Left lobe of liver (tissue), 2 donors: ENCODE results near the gene AADAC. TPM values are rescaled to one million over a fixed set of nuclear protein-coding genes. Genes with fewer than 3 reads are reported as not detected.
A peak's percentile ranks its signal among the peaks of the same experiment; 100 is the strongest.
"Not testable (repeated sequence)": the region's sequence is repeated elsewhere in the genome, so short reads cannot be mapped to it uniquely, and the experiment has no call there.

ENCODE experiments used
- ATAC-seq: fragments of 200-7000 bp; cut with Tn5 transposase; one replicate; pipeline ENCODE4 v1.9.1; 2020; ENCODE audit warnings: mild to moderate bottlenecking, moderate library complexity
- DNase-seq: peaks from one replicate; pipeline ENCODE4 v3.0.0-alpha.2; 2020; ENCODE audit warnings: low spot score
- total RNA-seq: library from RNA; stranded (reverse); gene quantifications from one replicate; pipeline ENCODE4 v1.2.1, GENCODE V29; 2021
- donor health status: DM: no; HTN: no; CAD: no; lungs with moderate emphysema.
- donor health status: DM: no; HTN: yes; CAD: no.

Gene AADAC
- total RNA-seq, 1 donor from 2014 or later = 184 TPM

DNA sequence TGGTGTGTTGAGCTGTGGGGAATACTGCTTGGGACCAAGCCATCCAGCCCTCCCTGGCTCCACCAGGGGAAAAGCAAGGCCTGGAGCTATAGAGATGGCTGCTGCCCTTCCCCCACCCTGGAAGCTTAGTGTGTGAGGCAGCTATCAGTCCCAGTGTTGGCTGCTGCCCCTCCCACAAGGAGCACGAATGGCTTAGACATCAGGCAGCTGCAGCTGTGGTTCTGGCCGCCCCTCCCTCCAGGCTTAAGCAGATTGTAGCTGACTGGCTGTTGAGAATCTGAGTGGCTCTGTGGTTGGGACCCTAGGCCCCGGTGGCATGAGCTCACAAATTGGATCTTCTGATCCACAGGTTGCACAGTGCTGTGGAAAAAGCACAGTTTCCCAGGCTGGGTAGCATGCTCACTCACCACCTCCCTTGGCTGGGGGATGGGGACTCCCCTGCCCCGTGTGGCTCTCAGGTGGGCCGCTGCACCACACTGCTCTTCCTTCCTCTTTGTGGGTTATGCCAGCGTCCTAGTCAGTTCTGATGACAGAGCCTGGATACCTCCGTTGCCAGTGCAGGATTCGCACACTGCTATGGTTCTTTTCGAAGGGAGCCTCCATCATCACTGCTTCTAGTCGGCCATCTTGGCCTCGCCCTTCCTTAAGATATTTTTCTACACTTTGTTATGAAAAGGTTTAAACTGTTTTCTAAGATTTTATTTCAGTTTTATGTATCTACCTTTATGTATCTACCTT, 38.3 kb downstream of the AADAC start:
- no peak for DNase-seq
- no peak for ATAC-seq

- no peak for DNase-seq
- ATAC-seq = no peak
These were observed 42.2 kb downstream of the AADAC start for GRCh38 chr3:151856118-151856517.

DNA sequence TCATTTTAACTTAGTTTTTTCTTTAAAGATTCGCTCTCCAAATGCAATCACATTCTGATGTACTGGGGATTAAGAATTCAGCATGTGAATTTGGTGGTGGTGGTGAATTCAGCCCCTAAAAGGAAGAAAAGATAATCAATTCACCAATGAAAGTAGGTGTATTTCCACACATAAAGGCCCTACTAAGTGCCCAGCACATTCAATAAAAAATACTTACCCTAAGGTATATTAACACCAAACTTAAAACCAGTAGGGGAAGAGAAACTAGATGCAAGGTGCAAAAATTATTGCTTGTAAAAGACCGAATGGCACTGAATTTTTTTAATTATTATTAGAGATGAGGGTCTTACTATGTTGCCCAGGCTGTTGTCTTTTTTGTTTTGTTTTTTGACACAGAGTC, 42.7 kb downstream of the AADAC start:
- DNase-seq = no peak
- no peak for ATAC-seq

- peak; percentile 73 for ATAC-seq
- no peak for DNase-seq
These were observed 45.3 kb downstream of the AADAC start for GRCh38 chr3:151859233-151859673.

GRCh38 chr3:151859905-151860304, 46.0 kb downstream of the AADAC start:
- ATAC-seq = peak; percentile 88
- DNase-seq = no peak

DNA sequence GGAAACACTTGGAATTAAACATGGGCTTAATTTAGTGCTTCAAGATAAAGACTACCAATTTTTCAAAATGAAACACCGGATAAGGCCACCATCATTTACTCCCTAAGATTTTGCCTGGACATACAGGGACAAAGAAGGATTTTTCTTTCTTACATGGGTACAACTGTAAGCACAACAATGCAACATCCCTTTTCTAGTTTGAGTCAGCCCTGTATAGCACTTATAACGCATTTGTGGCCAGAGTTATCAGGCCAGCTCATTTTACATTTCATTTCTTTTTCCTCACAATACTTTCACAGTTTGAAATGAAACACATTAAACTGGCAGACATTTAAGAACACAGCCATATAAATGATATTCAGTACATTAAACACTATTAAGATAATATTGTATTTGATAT, 49.7 kb downstream of the AADAC start:
- no peak for ATAC-seq
- no peak for DNase-seq

- no peak for ATAC-seq
- no peak for DNase-seq
These were observed 50.6 kb downstream of the AADAC start for GRCh38 chr3:151864423-151865101.

DNA sequence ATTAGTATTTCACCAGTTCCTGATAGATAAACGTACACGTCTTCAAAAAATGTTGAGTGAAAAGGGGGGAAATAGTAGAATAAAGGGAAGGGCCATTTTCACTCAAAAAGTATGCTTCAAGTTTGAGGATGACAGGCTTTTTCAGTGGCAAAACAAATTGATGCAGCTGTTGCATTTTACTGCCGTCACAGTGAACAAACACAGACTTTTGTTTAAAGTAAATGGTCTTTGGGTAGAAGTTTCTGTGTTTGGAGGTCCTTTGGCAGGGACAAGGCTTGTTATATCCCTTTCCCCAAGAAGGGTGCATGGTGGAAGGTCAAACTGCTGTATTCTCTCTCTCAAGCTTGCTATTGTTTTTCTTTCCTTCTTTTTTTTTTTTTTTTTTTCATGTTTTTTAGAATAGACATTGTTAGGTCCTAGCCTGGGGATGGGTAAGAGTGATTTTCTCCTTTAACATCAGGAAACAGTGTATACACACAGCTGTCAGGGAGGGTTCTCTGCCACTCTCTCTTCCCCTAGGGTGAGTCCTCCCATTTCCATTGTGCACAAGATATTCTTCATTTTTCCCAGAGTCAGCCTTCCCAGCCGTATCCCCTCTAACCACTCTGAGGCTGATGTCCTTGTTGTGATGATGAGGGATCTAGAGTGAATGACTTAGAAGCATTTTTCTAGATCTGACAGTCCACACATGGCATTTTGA, 52.9 kb downstream of the AADAC start:
- ATAC-seq = no peak
- no peak for DNase-seq

- ATAC-seq (no peak), DNase-seq (no peak)
These were observed 53.8 kb downstream of the AADAC start for GRCh38 chr3:151867666-151868065.

DNA sequence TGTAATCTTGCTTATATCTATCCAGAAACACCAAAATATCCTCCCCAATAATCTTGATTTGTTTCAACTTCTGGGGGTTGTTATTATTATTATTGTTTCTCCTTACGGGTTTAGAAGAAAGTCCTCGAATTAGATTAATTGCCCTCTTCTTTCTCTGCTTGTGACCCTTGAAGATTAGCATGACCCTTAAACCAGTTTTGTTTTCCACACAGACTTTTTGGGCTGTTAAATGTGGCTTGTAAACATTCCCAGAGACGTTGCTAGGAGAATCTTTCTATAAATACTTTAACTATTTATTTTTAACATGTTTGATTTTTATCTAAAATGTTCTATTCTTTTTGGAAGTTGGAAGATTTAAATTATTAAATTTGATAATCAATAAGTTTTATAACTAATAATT, 55.3 kb downstream of the AADAC start:
- no peak for ATAC-seq
- no peak for DNase-seq

- peak; percentile 61 for ATAC-seq
- DNase-seq = no peak
These were observed 57.9 kb downstream of the AADAC start for GRCh38 chr3:151871639-151872468.

GRCh38 chr3:151873398-151873797, 59.5 kb downstream of the AADAC start, which contains the start of gene SUCNR1:
TSS of gene SUCNR1 (plus strand) at chr3:151873643. CDS start at chr3:151879893, 6,250 bp downstream.
- DNase-seq (no peak), ATAC-seq (peak; percentile 33)

GRCh38 chr3:151874079-151874478, 60.2 kb downstream of the AADAC start:
- ATAC-seq, DNase-seq: not testable (repeated sequence)

DNA sequence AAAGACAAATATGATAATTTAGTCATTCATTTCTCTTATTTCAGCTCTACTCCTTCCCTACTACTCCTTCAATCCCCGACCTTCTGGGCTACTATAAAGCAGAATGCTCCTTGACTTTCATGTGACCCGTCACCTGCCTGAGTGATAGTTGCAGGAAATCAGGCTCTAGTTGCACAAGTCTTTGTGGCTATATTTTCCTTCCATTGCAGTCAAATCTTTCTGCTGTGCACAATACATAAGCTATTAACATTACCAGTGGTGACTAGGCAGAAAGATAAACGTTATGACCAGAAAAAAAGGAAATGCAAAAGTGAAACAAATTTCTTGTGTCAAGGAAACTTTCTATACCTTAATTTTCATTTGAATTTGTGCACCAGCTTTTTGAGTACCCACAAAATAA, 61.8 kb downstream of the AADAC start:
- ATAC-seq = peak; percentile 44
- no peak for DNase-seq

DNA sequence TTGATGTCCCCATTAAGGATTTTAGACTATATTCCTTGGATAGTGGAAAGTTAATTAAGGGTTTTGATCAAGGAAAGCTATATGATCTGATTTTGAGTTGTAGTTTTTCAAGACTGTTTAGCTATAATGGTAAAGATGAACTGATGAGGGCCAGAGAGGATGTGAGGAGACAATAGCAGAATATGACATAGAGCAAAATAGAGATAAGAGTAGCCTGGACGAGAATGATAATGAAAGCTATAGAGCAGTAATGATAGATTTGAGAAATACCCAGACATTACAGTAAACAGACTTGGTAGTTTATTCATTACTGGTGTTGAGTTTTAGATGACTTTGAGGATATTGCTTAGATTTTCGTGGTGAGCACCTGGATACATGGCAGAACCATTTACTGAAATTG, 63.4 kb downstream of the AADAC start:
- ATAC-seq = no peak

More for the DNA sequence above, 63.4 kb downstream of the AADAC start:
- DNase-seq = no peak

Other genes with a start within 250 kb of the AADAC start
- gene AADACL2, start 80.2 kb upstream of the AADAC start, total RNA-seq = not detected
- 1.8 TPM for gene SUCNR1, start 59.5 kb downstream of the AADAC start, total RNA-seq